Measurements from ENCODE around the gene FBRS.
"Not testable (repeated sequence)": the region's sequence is repeated elsewhere in the genome, so short reads cannot be mapped to it uniquely, and the experiment has no call there.

Gene FBRS

GRCh38 chr16:30665830-30666190 lies 7.6 kb downstream of the FBRS start:
- no peak for DNase-seq

- DNase-seq, result no peak
Measured at GRCh38 chr16:30666681-30667080, 8.4 kb downstream of the FBRS start.

DNA sequence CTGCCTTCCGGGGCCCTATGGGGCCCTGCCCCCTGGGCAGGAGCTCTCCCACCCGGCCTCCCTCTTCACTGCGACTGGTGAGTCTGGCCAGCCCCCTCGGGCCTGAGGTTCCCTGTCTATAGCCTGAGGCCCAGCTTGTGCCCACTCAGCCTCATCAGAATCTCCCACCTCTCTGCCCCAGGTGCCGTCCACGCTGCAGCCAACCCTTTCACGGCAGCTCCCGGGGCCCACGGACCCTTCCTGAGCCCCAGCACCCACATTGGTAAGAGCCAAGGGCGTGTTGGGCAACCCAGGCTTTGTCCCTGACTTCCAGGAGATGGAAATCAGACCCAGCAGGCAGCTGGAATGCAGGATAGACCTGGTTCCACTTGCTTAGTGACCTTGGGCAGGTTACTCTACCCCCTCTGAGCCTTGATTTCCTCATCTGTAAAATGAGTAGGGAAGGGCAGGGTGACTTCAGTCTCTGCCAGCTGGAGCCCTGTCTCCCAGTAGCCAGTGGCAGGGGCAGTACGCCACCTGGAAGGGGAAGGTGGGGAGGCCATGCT lies 9.2 kb downstream of the FBRS start:
- no peak for DNase-seq

- DNase-seq, result no peak
Measured at GRCh38 chr16:30668393-30668792, 10.2 kb downstream of the FBRS start.

GRCh38 chr16:30669026-30669902 lies 11.0 kb downstream of the FBRS start:
- no peak for DNase-seq

- DNase-seq, result no peak
Measured at GRCh38 chr16:30669903-30670824, 11.9 kb downstream of the FBRS start.

DNA sequence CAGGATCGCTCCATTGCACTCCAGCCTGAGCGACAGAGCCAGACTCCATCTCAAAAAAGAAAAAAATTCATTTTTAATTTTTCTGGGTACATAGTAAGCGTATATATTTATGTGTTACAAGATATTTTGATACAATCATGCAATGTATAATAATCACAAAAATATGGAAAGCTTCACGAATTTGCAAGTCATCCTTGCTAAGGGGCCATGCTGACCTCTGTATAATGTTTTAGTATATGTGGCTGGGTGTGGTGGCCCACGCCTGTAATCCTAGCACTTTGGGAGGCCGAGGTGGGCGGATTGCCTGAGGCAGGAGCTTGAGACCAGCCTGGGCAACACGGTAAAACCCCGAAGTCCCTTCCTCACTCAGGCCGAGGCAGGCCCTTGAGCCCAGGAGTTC lies 16.9 kb downstream of the FBRS start:
- no peak for DNase-seq

GRCh38 chr16:30677931-30678585 lies 19.8 kb downstream of the FBRS start:
- no peak for DNase-seq

DNA sequence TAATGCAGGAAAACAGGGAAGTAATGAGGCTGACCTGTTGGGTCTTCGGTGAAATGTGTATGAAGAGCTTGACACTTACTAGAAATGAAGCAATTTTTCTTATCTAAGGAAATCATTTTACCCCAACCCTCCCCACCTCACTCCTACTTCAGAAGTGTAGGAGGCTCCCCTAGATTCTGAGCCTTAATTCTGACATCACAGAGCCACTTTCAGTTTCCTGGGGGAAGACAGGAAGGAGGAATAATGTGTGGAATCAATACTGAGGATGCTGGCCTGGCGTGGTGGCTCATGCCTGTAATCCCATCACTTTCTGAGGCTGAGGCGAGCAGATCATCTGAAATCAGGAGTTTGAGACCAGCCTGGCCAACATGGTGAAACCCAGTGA lies 20.3 kb downstream of the FBRS start:
- no peak for DNase-seq

DNA sequence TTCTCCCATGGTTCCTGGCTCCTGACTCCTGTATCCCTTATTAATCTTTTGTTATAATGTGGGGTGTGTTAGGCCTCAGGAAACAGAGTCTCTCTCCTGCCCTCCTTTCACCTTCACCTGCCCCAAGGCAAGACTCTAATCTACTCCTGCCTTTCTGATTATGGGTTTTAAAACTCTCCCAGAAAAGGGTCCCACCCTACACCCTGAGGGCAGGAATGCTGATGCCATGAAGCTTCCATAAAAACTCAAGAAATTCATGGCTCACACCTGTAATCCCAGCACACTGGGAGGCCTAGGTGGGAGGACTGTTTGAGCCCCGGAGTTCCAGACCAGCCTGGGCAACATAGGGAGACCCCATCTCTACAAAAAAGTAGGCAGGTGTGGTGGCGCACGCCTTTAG lies 22.1 kb downstream of the FBRS start:
- DNase-seq, result no peak

DNA sequence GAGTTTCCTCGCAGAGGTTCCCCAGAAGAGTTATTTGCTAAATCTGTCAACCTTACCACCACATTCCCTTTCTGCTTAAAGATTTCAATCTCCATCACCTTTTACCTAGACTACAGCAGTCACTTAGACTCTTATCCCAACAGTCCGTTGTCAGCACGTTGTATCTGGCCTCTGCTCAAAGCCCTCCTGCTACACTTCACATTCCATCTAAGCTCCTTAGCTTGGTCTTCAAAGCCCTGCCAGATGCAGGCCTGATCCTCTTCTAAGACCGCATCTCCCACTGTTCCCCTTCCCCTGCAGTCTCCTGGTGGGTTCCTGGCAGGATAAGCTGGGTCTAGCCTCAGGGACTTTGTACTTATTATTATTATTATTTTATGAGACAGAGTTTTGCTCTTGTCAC lies 30.5 kb downstream of the FBRS start:
- DNase-seq, result no peak

- DNase-seq, result no peak
Measured at GRCh38 chr16:30691907-30692306, 33.7 kb downstream of the FBRS start.

GRCh38 chr16:30692396-30693064 lies 34.3 kb downstream of the FBRS start:
- no peak for DNase-seq

DNA sequence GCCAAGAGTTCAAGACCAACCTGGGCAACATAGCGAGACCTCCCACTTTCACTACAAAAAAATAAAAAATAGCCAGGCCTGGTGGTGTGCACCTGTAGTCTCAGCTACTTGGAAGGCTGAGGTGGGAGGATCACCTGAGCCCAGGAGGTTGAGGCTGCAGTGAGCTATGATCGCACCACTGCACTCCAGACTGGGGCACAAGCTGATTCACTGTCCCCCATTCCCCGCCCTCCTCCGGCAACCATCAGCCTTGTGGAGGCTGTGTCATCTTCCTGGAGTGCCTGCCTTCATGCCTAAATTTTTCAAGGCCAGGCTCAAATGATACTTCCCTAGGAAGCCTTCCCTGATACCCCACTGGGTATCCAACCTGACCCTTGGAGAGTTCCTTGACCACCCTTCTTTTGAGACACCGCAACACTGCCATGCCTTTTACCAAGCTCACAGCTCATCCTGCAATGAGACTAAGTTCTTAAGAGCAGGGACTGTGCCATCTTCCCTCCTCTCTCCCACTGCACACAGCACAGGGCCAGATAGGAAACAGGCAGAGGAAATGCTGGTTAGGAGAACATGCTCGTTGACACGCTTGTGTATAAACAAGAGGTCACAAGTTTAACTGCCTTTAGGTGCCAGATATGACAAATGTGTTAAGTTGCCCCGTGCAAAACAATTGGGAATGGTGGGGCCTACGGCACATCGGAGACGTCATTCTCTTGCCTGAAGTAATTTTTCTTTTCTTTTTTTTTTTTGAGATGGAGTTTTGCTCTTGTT lies 36.9 kb downstream of the FBRS start:
- DNase-seq, result no peak

DNA sequence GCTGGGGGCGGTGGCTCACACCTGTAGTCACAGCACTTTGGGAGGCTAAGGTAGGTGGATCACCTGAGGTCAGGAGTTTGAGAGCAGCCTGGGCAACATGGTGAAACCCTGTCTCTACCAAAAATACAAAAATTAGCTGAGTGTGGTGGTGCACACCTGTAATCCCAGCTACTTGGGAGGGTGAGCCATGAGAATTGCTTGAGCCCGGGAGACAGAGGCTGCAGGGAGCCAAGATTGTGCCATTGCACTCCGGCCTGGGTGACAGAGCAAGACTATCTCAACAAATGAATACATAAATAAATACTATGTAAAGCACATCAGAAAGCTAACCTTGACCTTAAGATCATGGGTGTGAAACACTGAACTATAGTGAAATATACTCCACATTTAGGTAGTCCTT lies 38.4 kb downstream of the FBRS start:
- not testable (repeated sequence) for DNase-seq

DNA sequence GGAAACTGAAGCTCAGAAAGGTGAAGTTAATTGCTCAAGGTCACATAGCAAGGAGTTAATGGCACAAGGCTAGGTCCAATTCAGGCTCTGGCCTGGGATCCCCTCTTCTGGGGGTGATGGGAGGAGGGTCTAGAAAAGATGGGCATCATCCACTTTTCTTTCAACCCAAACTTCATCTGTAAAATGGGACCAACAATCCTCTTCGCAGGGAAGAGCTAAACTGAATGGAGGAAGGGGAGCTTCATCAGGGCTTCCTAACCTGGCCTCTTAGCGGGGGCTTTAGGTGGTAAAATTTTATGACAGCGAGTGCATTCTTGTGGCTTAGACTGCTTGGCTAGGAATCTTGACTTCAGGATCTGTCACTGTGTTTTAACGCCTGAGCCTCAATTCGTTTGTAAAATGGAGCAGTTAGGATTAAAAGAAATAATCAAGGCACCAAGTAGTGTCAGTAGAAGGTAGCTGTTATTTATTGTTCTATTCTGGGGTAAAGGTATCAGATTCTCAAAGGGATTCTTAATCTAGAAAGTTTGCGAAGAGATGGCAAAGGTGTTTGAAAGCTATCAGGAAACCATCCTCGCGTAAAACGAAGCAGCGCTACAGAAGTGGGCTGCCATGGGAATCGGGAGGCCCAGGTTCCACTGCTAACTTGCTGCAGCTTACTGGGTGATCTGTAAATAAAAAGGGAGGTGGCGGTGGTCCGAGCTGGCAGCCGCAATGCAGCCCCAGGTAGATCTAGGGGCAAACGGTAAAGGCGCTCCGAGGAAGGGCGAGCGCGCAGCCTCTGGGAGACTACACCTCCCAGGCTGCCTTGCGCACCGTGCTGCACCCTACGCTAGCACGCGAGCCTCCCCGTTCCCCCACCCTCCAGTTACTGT lies 39.3 kb downstream of the FBRS start:
- DNase-seq, result no peak

DNA sequence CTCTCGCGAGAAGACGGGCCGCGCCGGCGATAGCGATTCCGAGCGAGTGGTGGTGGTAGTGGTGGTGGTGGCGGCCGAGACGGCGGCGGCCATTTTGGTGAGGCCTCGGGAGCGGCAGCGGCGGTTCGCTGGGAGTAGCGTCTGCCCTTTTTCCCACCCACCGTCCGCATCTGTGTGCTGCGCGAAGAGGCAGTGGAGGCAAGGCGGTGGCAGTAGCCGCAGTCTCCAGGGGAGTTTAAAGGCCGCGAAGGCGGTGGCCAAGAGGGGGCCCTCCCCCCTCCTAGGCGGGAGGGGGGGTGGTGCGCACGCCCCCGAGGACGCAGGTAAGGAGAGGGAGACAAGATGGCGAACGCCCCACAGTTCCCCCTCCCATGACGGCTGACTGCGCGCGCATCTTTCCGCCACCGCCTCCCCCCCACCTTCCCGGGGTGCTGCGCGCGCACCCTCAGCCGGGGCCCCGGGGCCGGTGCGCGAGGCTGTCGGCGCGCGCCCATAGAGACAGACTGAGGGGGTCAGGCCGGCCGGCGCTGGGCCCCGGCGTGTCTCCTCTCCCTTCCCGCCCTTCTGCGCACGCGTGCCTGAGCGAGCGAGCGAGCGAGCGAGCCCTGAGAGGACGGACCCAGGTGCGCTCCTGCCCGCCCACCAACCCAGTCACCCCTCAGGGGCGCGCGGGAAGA lies 40.0 kb downstream of the FBRS start:
- peak; percentile 99 for DNase-seq

- DNase-seq, result peak; percentile 91
Measured at GRCh38 chr16:30698816-30699614, 40.8 kb downstream of the FBRS start, which contains the start of gene SRCAP. SRCAP (plus strand) TSS chr16:30699171; CDS start chr16:30700825, 1,654 bp downstream.

GRCh38 chr16:30699615-30700099 lies 41.4 kb downstream of the FBRS start:
- DNase-seq, result no peak
